Activated T-cell treated with anti-CD3 and anti-CD28 coated beads for 24 hours (primary cell): ENCODE results near the gene CTSV.
"Not testable (repeated sequence)": the region's sequence is repeated elsewhere in the genome, so short reads cannot be mapped to it uniquely, and the experiment has no call there.

Experiments used
- DNase-seq: peaks from one replicate; pipeline ENCODE4 v3.0.0-alpha.2; 2020; ENCODE audit warnings: low read depth

CTSV gene

DNA sequence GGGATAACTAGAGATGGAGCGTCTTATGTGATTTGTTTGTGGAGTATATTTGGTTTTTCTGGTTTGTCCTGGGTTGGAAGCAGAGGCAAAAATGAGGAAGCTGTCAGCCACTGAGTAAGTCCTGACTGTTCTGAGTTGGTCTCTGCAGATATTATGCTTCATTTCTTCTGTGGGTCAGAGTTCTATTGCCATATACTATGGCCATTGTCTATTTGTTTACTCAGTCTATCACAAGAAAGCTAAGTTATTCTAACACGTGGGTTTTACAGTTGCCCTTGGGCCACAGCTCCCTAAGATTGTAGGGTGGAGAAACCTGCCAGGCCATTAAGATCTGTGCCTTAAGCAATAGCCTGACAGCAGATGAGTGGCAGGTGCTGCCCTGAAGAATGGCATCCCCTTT lies 3.0 kb upstream of the CTSV start:
- no peak for DNase-seq

DNA sequence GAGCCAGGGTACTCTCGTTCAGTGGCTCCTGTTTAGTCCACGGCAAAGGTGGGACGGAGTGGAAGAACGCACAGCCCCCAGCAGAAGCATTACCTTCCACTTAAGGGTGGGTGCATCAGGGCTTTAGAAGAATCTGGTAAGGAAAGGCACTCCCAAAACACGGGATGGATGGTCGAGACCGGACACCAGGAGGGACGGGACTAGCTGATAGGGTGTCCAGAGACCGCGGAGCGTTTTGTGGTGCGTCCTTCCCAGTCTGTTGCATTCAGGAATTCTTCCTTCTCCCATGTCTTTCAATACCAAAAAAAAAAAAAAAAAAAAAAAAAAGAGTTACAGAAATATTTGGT lies 545 bp upstream of the CTSV start:
- no peak for DNase-seq

DNA sequence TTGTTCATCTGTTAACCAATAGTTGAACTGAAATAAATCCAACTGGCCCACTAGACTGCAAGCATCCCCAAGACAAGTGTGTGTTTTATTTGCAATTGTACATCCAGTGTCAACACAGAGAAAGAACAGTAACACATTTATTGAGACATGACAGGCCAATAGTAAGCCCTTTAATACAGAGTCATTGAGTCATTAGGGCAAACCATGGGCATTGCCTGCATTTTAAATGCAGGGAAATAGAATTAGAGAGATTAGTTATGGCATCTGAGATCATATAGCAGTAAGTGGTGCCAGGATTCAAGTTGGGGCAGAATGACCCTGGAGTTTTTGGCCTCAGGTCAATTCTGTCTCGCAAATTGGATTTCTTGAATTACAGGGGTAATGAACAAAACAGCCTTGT lies 15.4 kb downstream of the CTSV start:
- DNase-seq = not testable (repeated sequence)

DNA sequence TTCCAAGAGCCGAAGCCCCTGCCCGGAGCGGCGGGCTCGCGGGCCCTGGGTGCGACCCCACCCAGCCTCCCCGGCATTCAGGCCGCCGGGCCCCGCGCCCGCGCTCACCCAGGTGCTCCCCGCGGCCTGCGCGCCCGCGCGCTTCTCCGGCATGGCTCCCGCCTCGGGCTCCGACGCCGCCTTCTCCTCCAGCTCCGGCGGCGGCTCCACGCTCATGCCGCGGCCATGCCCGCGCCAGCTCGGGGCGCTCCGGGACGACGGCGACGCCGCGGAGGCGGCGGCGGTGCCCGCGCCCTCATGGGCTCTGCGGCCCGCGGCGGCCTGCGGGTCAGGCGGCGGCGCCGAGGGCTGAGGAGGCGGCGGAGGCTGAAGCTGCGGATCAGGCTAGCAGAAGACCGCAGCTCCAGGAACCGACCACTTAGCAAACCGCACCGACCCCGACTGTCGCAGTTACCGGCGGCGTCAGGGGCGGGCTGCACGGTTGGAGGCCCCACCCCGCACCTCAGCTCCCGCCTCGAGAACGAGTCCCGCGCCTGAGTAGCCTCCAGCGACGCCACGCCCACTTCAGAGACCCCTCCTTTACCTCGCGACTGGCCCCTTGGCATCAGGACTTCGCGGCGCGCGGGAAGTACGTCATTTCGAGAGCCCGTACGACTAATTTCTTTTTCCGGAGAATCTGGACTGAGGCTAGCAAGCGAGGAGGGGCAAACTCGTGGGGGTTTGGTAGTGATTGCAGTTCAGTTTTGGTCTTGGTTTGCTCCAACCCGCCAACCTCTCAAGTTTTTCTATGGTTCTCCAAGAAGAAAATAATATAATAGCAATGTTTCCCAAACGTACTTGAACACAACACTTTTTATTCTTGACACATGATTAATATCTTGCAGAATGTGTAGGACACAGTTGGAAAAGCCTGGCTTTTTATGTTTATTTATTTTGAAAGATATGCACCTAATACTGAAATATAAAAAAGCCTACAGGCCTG lies 25.5 kb downstream of the CTSV start:
- DNase-seq = peak; percentile 70

DNA sequence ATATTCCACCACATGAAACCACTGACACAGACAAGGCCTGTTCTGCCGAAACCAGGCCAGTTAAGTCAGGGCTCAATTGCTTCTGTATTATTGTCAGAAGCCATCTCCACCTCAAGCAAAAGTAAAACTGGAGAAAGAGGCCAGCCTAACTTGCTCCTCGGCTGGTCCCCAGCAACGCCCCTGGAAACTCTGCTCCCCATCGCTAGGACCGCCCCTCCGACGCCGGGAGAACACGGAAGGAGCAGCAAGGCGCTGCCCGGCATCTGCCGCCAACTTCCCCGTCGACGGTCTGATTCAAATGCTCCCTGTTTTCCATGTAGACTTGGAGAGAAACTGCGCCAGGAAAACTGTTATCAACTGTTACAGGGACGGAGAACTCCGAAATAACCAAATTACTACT lies 26.3 kb downstream of the CTSV start:
- DNase-seq = not testable (repeated sequence)

DNA sequence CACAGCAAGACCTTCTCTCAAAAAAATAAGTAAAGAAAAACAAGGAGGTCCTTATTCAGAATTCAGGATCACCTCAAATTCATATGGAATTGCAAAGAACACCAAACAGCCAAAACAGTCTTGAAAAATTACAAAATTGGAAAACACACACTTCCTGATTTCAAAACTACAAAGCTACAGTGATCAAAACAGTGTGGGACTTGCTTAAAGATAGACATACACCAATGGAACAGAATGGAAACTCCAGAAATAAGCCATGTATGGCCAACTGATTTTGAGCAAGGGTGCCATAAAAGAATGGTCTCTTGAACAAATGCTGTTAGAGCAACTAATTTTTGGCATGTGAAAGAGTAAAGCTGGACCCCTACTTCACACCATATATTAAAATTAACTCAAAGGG lies 36.7 kb downstream of the CTSV start:
- not testable (repeated sequence) for DNase-seq

DNA sequence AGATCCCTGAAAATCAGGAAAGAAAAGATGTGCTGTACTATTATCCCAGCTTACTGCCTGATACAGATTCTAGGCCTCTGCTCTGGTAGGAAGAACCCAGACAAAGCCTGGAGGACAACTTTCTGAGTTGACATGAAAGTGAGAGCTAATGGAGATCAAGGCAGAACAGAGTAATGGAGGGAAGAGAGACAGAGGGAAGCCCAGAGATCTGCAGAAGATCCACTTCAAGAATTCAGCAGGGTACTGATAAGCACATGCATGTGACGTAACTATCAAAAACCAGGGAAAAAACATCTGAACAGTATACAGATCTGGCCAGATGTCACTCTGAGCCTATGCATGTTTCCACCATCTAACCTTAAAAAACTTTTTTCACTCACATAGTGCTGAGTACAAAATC lies 37.6 kb downstream of the CTSV start:
- not testable (repeated sequence) for DNase-seq

DNA sequence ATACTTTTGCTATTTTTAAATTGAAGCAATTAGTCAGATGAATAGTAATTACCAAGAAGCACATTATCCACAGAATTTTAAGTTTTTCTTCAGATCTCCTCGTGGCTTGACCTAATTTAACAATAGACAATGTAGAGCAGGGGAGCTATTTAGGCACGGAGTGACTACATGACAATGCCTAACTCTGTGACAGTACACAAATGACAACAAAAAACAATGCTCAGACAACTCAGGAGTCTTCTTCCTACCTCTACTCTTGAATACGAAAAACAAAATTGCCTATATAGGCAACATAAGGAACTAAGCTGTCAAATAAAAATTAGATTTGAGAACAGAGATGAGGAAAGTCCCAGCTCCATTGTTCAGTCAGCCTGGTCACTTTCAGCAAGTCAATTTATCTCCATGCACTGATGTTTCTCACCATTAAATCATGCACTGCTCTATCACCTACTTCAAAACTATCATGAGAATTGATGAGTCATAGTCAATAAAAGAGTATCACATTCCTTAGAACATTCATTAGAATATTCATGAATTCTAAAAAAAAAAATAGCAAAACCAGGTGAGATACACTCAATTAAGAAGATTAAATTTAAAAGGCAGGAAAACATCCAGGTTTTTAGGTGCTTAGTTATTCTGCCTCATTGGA lies 38.7 kb downstream of the CTSV start:
- DNase-seq = not testable (repeated sequence)

DNA sequence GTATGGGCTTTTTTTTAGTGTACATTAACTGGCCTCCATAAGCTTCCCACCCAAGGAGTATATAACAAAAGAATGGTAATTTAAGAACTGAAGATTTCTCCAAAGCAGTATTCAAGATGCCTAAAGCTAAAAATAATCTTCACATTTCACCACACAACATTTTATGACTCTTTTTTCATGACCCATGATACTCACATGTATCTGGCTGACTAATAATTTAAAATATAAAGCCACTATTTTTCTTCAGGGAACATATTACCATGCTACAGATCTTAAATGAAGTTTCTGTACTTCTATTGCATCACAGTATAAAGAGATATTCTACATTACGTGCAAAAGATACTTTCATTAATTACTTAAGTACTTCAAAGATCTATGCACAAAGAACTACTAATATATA lies 39.2 kb downstream of the CTSV start:
- not testable (repeated sequence) for DNase-seq

DNA sequence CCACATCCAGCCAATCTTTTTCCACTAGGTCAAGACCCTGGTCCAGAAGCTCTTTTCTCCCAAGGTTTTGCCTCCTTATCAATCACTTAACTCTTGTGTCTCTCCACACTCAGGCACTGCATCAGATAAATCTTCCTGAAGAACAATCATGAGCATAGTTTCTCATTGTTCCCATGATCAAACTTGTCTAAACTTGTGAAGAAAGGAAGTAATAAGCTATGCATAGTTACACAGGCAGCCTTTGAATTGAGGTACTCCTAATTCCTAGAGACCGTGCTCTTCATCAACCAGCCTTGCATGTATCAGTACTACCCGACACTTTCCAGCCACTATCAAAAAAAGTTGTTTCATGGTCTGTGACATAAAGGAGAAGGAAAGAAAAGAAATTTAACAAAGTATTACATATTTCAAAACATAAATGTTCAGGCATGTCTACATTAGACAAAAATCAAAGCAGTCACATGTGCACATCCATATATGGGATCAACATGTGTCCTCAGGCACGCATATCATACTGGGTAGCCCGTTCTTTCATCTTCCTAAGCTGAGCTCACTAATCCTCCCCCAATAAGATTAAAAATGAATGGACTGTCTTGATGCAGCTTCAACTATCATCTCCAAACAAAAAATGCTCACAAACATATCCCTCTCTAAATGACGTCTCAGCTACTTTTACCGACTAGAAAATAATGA lies 41.8 kb downstream of the CTSV start:
- not testable (repeated sequence) for DNase-seq

DNA sequence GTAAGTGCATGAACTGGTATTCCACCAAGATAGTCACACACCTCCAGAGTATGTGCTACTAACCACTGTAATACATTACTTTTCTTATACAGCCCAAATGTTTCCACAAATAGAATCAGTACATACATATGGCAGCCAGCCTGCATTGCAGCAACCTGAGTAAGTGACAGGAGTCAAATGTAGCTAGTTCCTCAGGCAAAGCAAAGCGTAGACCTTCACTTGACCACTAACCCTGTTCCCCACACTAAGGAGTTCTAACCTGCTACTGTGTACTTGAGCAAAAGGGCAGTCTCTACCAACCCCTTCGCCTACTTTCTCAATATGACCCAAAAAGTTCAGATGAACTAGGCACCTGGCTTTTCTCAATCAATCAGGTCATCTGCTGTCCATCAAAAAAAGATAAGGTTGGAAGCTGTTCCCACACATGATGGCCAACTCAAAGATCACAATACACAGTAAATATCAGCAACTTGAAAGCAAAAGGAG lies 44.4 kb downstream of the CTSV start:
- DNase-seq = not testable (repeated sequence)

DNA sequence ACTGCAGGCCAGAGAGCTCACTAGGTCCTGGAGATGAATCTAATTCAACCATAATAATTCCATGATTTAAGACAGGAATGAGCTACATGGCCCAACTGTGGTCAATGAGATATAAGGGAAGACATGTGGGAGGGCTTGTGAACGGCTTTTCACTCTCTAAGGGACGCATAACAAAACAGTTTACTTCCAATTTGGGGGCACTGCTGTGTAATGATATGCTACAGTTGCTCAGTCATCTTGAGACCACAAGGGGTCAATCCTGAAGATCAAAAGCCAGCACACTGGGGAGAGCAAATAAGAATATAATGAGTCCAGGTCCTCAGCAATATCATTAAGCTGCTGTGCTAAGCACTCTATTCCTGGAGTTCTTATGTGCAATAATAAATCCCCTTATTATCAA lies 46.6 kb downstream of the CTSV start:
- DNase-seq = not testable (repeated sequence)

DNA sequence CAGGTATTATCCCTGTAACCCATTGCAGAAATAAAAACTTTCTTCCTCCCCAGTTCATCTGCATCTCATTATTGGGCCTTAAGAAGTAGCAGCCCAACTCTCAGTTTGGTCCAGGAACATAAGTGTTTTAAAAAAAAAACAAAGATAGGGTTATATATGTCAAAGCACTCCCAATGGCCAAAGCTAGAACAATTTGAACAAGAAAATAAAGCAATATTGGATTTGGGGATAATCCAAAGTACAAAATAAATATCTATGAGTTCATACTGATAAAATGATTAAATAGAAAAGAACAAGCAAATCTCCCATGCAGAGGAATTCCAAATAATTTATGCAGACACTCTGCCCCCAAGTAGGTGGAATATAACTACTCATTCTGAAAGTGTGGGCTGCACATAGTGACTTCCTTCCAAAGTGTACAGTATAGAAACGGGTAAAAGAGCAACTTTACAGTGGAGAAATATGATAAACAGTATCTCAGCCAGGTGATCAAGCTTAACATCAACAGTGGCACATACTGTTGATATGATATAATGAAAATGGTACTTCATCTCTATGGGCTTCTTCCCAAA lies 49.1 kb downstream of the CTSV start:
- not testable (repeated sequence) for DNase-seq

DNA sequence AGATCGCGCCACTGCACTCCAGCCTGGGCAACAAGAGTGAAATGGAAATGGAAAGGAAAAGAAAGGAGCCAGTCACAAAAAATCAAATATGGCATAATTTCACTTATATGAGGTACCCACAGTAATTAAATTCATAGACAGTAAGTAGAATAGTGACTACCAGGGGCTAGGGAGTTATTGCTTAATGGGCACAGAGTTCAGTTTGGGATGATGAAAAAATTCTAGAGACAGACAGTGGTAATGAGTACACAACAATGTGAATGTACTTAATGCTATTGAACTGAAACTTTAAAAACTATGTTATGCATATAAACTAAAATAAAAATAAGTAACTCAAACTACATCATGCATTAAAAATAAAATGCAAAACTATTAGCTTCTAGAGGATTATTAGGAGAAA lies 54.1 kb downstream of the CTSV start:
- DNase-seq = not testable (repeated sequence)

DNA sequence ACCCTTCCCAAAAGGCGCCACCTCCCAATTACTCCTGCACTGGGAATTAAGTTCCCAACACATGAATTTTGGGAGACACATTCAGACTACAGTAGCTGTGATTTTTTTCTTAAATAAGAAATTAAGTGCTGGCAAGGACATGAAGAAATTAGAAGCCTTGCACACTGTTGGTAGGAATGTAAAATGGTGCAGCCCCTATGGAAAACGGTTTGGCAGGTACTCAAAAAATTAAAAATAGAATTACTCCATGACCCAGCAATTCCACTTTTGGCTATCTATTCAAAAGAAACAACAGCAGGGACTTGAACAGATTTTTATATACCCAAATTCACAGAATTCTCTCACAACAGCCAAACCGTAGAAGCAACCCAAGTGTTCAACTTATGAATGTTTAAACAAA lies 54.8 kb downstream of the CTSV start:
- not testable (repeated sequence) for DNase-seq

DNA sequence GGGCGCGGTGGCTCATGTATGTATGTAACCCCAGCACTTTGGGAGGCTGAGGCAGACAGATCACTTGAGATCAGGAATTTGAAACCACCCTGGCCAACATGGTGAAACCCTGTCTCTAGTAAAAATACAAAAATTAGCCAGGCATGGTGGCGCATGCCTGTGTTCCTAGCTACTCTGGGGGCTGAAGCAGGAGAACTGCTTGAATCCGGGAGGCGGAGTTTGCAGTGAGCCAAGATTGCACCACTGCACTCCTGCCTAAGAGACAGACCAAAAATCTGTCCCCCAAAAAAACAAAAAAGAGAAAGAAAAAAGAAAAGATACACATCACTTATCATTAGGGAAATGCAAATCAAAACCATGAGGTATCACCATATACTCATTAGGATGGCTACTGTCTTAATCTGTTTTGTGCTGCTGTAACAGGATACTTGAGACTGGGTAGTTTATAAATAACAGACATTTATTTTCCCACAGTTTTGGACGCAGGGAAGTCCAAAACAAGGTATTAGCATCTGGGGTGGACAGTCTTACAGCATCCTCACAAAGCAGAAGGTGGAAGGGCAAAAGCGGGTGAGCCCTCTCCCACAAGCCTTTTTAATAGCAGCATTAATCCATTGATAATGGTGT lies 55.3 kb downstream of the CTSV start:
- not testable (repeated sequence) for DNase-seq
